H7 (cell line): ENCODE measurements around the gene SLC25A34. TPM values are rescaled to one million over a fixed set of nuclear protein-coding genes. Genes with fewer than 3 reads are reported as not detected.
A peak's percentile ranks its signal among the peaks of the same experiment; 100 is the strongest.

Source experiments
- DNase-seq: peaks from one replicate; pipeline ENCODE4 v3.0.0; 2012
- H3K27me3 ChIP-seq: 2 replicates; pipeline ENCODE4 v1.6.0; 2011; ENCODE audit warnings: mild to moderate bottlenecking, low read length; ENCODE audit not compliant: control insufficient read depth, insufficient read depth
- H3K36me3 ChIP-seq: replicated peaks from 2 replicates; pipeline ENCODE4 v1.5.1; 2011; ENCODE audit warnings: low read length; ENCODE audit not compliant: control insufficient read depth, insufficient read depth
- H3K4me3 ChIP-seq: 2 replicates; pipeline ENCODE4 v1.5.1; 2011; ENCODE audit warnings: low read depth, mild to moderate bottlenecking, control low read depth, low read length, moderate library complexity; ENCODE audit not compliant: insufficient read depth
- total RNA-seq: library from RNA; depleted of rRNA; stranded (reverse); fragments of >200 nt; shearing (Covaris generic); gene quantifications from 2 replicates; pipeline ENCODE4 v1.2.3, GENCODE V29; 2014

SLC25A34 gene
- total RNA-seq, 1 experiment from 2014 or later: 1.7 TPM

- H3K36me3 ChIP-seq: peaks cover 2% of the 10 kb centered on the region
- no peaks in the 10 kb centered on the region; the same call in 1 of the 2 replicates for H3K27me3 ChIP-seq
- DNase-seq: peak; percentile 88
- H3K4me3 ChIP-seq: peak overlapping the region; percentile 96
Observed at GRCh38 chr1:15758953-15759661, 23.0 kb downstream of the SLC25A34 start.

- Histone ChIP-seq H3K27me3 (no peaks in the 10 kb centered on the region; the same call in 1 of the 2 replicates), H3K36me3 (peaks cover 16% of the 10 kb centered on the region), H3K4me3 (peak overlapping the region; percentile 96)
- DNase-seq: peak; percentile 84
Observed at GRCh38 chr1:15760520-15761211, 24.6 kb downstream of the SLC25A34 start.

- Histone ChIP-seq H3K27me3 (no peaks in the 10 kb centered on the region; the same call in 1 of the 2 replicates), H3K4me3 (no peak overlapping the region), H3K36me3 (peaks cover 22% of the 10 kb centered on the region)
- peak; percentile 43 for DNase-seq
Observed at GRCh38 chr1:15761366-15762128, 25.5 kb downstream of the SLC25A34 start.

GRCh38 chr1:15762546-15762945, 26.5 kb downstream of the SLC25A34 start:
- Histone ChIP-seq H3K36me3 (peaks cover 27% of the 10 kb centered on the region), H3K27me3 (no peaks in the 10 kb centered on the region), H3K4me3 (no peak overlapping the region)
- peak; percentile 64 for DNase-seq

- peaks cover 37% of the 10 kb centered on the region for H3K36me3 ChIP-seq
- DNase-seq: peak; percentile 52
- H3K4me3 ChIP-seq: no peak overlapping the region
- no peaks in the 10 kb centered on the region for H3K27me3 ChIP-seq
Observed at GRCh38 chr1:15764269-15764764, 28.3 kb downstream of the SLC25A34 start.

- peak; percentile 41 for DNase-seq
- Histone ChIP-seq H3K4me3 (no peak overlapping the region), H3K36me3 (peaks cover 37% of the 10 kb centered on the region), H3K27me3 (no peaks in the 10 kb centered on the region)
Observed at GRCh38 chr1:15764890-15765289, 28.8 kb downstream of the SLC25A34 start.

- Histone ChIP-seq H3K36me3 (peaks cover 43% of the 10 kb centered on the region), H3K4me3 (no peak overlapping the region), H3K27me3 (no peaks in the 10 kb centered on the region)
- DNase-seq: no peak
Observed at GRCh38 chr1:15765495-15766194, 29.6 kb downstream of the SLC25A34 start.

- no peak overlapping the region for H3K4me3 ChIP-seq
- no peaks in the 10 kb centered on the region for H3K27me3 ChIP-seq
- no peak for DNase-seq
- peaks cover 56% of the 10 kb centered on the region for H3K36me3 ChIP-seq
Observed at GRCh38 chr1:15767941-15768340, 31.9 kb downstream of the SLC25A34 start.

GRCh38 chr1:15768388-15768787, 32.3 kb downstream of the SLC25A34 start:
- Histone ChIP-seq H3K36me3 (peaks cover 56% of the 10 kb centered on the region), H3K27me3 (no peaks in the 10 kb centered on the region), H3K4me3 (no peak overlapping the region)
- no peak for DNase-seq

- Histone ChIP-seq H3K27me3 (no peaks in the 10 kb centered on the region), H3K4me3 (no peak overlapping the region), H3K36me3 (peaks cover 54% of the 10 kb centered on the region)
- no peak for DNase-seq
Observed at GRCh38 chr1:15770313-15770962, 34.4 kb downstream of the SLC25A34 start.

- no peak for DNase-seq
- Histone ChIP-seq H3K36me3 (peaks cover 53% of the 10 kb centered on the region), H3K27me3 (no peaks in the 10 kb centered on the region)
Observed at GRCh38 chr1:15771836-15772515, 35.9 kb downstream of the SLC25A34 start.

GRCh38 chr1:15775706-15776105, 39.6 kb downstream of the SLC25A34 start:
- no peak for DNase-seq
- H3K4me3 ChIP-seq: no peak overlapping the region
- peaks cover 55% of the 10 kb centered on the region for H3K36me3 ChIP-seq
- H3K27me3 ChIP-seq: no peaks in the 10 kb centered on the region

More at GRCh38 chr1:15771836-15772515, 35.9 kb downstream of the SLC25A34 start:
- no peak overlapping the region for H3K4me3 ChIP-seq
